Uterus (tissue), 4 donors: ENCODE measurements around the gene KRT38. TPM values are rescaled to one million over a fixed set of nuclear protein-coding genes. Genes with fewer than 3 reads are reported as not detected.

Experiments used
- DNase-seq, 2 donors: peaks; one replicate each; pipeline ENCODE4 v3.0.0-alpha.2; 2019 to 2020
- H3K27ac ChIP-seq, 2 donors: fragments of 200-600 bp; sonication (generic); 1 replicate in 1 of 2; 2 replicates in 1 of 2; pipeline ENCODE4 v1.5.1; 2016 to 2018
- H3K27me3 ChIP-seq, 2 donors: fragments of 200-600 bp; sonication (generic); one replicate each; pipeline ENCODE4 v1.5.1; 2018 to 2019; ENCODE audit warnings: control low read depth in 1 of 2
- H3K36me3 ChIP-seq, 2 donors: fragments of 200-600 bp; sonication (generic); one replicate each; pipeline ENCODE4 v1.5.1; 2019; ENCODE audit warnings: control low read depth in 1 of 2
- H3K4me1 ChIP-seq, 2 donors: fragments of 200-600 bp; sonication (generic); one replicate each; pipeline ENCODE4 v1.5.1; 2018 to 2019; ENCODE audit warnings: control low read depth in 1 of 2
- H3K4me3 ChIP-seq, 2 donors: fragments of 200-600 bp; sonication (generic); 1 replicate in 1 of 2; 2 replicates in 1 of 2; pipeline ENCODE4 v1.5.1; 2018 to 2019; ENCODE audit warnings: mild to moderate bottlenecking in 1 of 2
- H3K9me3 ChIP-seq, 2 donors: fragments of 200-600 bp; sonication (generic); one replicate each; pipeline ENCODE4 v1.5.1; 2019; ENCODE audit warnings: control low read depth in 1 of 2
- CTCF ChIP-seq, 4 experiments: fragments of 200-600 bp in 2 of 4; fragments of 450-650 bp in 2 of 4; sonication (generic) in 2 of 4; IDR thresholded peaks; one replicate each; pipeline ENCODE4 v1.5.1; 2016 to 2019; ENCODE audit warnings: antibody characterized with exemption in 4 of 4, mild to moderate bottlenecking in 2 of 4, moderate library complexity in 1 of 4
- POLR2A ChIP-seq, 2 donors: fragments of 450-650 bp; IDR thresholded peaks; one replicate each; pipeline ENCODE4 v1.6.1; 2016; ENCODE audit warnings: antibody characterized with exemption in 2 of 2, mild to moderate bottlenecking in 1 of 2, moderate library complexity in 1 of 2
- intact Hi-C: fragments of 100-400 bp; cut with DNase I; formaldehyde crosslinking; loops from one replicate; pipeline ENCODE4 v1.15.1; 2023; ENCODE audit warnings: low total_unique reads
- total RNA-seq, 4 donors: library from RNA; depleted of rRNA in 3 of 4; stranded (reverse); fragments of >200 nt in 3 of 4; gene quantifications; one replicate each; pipeline versions ENCODE4 v1.1.0 to v1.2.4, GENCODE V29; 2014 to 2023
- donor health status: DM: yes; HTN: yes; CAD: no.

KRT38 gene
- total RNA-seq, 4 donors from 2014 or later: not detected

GRCh38 chr17:41484920-41485904, 44.4 kb upstream of the KRT38 start:
- Histone ChIP-seq H3K4me3 (no peak overlapping the region), H3K4me1 (no peaks in the 10 kb centered on the region), H3K27ac (no peak overlapping the region), H3K36me3 (no peaks in the 10 kb centered on the region), H3K9me3 (no peaks in the 10 kb centered on the region), H3K27me3 (no peaks in the 10 kb centered on the region)
- TF ChIP-seq CTCF (IDR thresholded peaks at IDR 0.05): no peak
- no peak for TF ChIP-seq POLR2A (IDR thresholded peaks at IDR 0.05)
- intact Hi-C loops: no loop called here
- DNase-seq: no peak

GRCh38 chr17:41483991-41484826, 43.4 kb upstream of the KRT38 start:
- no peak for DNase-seq
- Histone ChIP-seq H3K27ac (no peak overlapping the region), H3K36me3 (no peaks in the 10 kb centered on the region), H3K4me3 (no peak overlapping the region), H3K4me1 (no peaks in the 10 kb centered on the region), H3K9me3 (no peaks in the 10 kb centered on the region), H3K27me3 (no peaks in the 10 kb centered on the region)
- intact Hi-C loops: no loop called here
- TF ChIP-seq CTCF (IDR thresholded peaks at IDR 0.05) (no peak), POLR2A (IDR thresholded peaks at IDR 0.05) (no peak)

- TF ChIP-seq CTCF (IDR thresholded peaks at IDR 0.05) (no peak), POLR2A (IDR thresholded peaks at IDR 0.05) (no peak)
- Histone ChIP-seq H3K36me3 (no peaks in the 10 kb centered on the region), H3K27me3 (no peaks in the 10 kb centered on the region), H3K27ac (no peak overlapping the region), H3K4me3 (no peak overlapping the region), H3K9me3 (no peaks in the 10 kb centered on the region), H3K4me1 (no peaks in the 10 kb centered on the region)
- intact Hi-C loops: no loop called here
- DNase-seq: no peak
Measured at GRCh38 chr17:41483531-41483930, 42.7 kb upstream of the KRT38 start.

GRCh38 chr17:41481036-41481435, 40.3 kb upstream of the KRT38 start, which contains the start of gene KRT35:
Gene KRT35, minus strand, starts transcription at chr17:41481151. Its CDS starts 54 bp downstream, at chr17:41481097.
- Histone ChIP-seq H3K27ac (no peak within 1 kb of the TSS), H3K36me3 (no peaks in the 10 kb centered on the region), H3K9me3 (no peaks in the 10 kb centered on the region), H3K27me3 (no peaks in the 10 kb centered on the region), H3K4me1 (no peaks in the 10 kb centered on the region), H3K4me3 (no peak within 1 kb of the TSS)
- intact Hi-C loops: no loop called here
- DNase-seq: no peak
- TF ChIP-seq POLR2A (IDR thresholded peaks at IDR 0.05) (no peak), CTCF (IDR thresholded peaks at IDR 0.05) (no peak)
